GM18498 (cell line): ENCODE results near the gene IFFO2.

ENCODE experiments used
- ATAC-seq: cut with Tn5 transposase; IDR thresholded peaks from one replicate; pipeline ENCODE4 v1.9.1; 2021; ENCODE audit warnings: mild to moderate bottlenecking, moderate library complexity; ENCODE audit not compliant: unreplicated experiment

Gene IFFO2

GRCh38 chr1:18972991-18973390 is 16.5 kb upstream of the IFFO2 start:
- ATAC-seq = no peak

- no peak for ATAC-seq
These were observed 16.1 kb upstream of the IFFO2 start for GRCh38 chr1:18972531-18972930.

- no peak for ATAC-seq
These were observed 14.3 kb upstream of the IFFO2 start for GRCh38 chr1:18970762-18971161.

GRCh38 chr1:18970358-18970757 is 13.9 kb upstream of the IFFO2 start:
- no peak for ATAC-seq

- no peak for ATAC-seq
These were observed 10.7 kb upstream of the IFFO2 start for GRCh38 chr1:18967066-18967690.

- ATAC-seq = no peak
These were observed 9.0 kb upstream of the IFFO2 start for GRCh38 chr1:18965206-18966173.

- no peak for ATAC-seq
These were observed 7.5 kb upstream of the IFFO2 start for GRCh38 chr1:18963968-18964367.

GRCh38 chr1:18962855-18963737 is 6.6 kb upstream of the IFFO2 start:
- ATAC-seq = no peak

GRCh38 chr1:18962121-18962721 is 5.7 kb upstream of the IFFO2 start:
- no peak for ATAC-seq

- ATAC-seq = no peak
These were observed 4.3 kb upstream of the IFFO2 start for GRCh38 chr1:18960821-18961220.

GRCh38 chr1:18960409-18960808 is 3.9 kb upstream of the IFFO2 start:
- no peak for ATAC-seq

- no peak for ATAC-seq
These were observed 3.1 kb upstream of the IFFO2 start for GRCh38 chr1:18959591-18959990.

- ATAC-seq = no peak
These were observed 1.2 kb upstream of the IFFO2 start for GRCh38 chr1:18957532-18958300.

- ATAC-seq = no peak
These were observed 653 bp upstream of the IFFO2 start for GRCh38 chr1:18957136-18957521.

GRCh38 chr1:18955441-18956192 is 859 bp downstream of the IFFO2 start:
- ATAC-seq = peak; percentile 20

GRCh38 chr1:18955131-18955440 is 1.4 kb downstream of the IFFO2 start:
- no peak for ATAC-seq

GRCh38 chr1:18954270-18955071 is 2.0 kb downstream of the IFFO2 start:
- no peak for ATAC-seq

- no peak for ATAC-seq
These were observed 2.7 kb downstream of the IFFO2 start for GRCh38 chr1:18953731-18954231.
